Mammary epithelial cell (primary cell): ENCODE results near the gene PNPO.

Experiments
- CTCF ChIP-seq, 2 donors: IDR thresholded peaks in 1 of 2; conservative IDR thresholded peaks in 1 of 2; 2 replicates each; pipeline ENCODE4 v1.5.1; 2011 to 2012; ENCODE audit warnings: inconsistent platforms in 2 of 2, low read length in 2 of 2, mild to moderate bottlenecking in 2 of 2, control low read depth in 1 of 2, low read depth in 1 of 2; ENCODE audit not compliant: insufficient read depth in 1 of 2; ENCODE audit errors: extremely low read depth in 1 of 2
- EZH2 ChIP-seq: IDR thresholded peaks from 2 replicates; pipeline ENCODE4 v1.6.1; 2012; ENCODE audit warnings: low read length, inconsistent platforms, borderline replicate concordance

GRCh38 chr17:47916489-47917208 lies 24.7 kb upstream of the PNPO start:
- TF ChIP-seq CTCF (conservative IDR thresholded peaks at IDR 0.05 in 1 of 2, IDR thresholded peaks at IDR 0.05 in 1 of 2; ENCODE audit: extremely low read depth in 1 of 2, insufficient read depth in 1 of 2, low read depth in 1 of 2, low read length in 2 of 2) = no peak
- TF ChIP-seq EZH2 = no peak
